ENCODE data around the gene ARHGAP45. TPM values are rescaled to one million over a fixed set of nuclear protein-coding genes. Genes with fewer than 3 reads are reported as not detected.

ARHGAP45 gene
- total and polyA plus RNA-seq, 9 of the 15 experiments (the other 6 are each of a cell fraction or from before 2014, with no cell fraction given), result 0.08 to 22.1 (median 4.2) TPM

GRCh38 chr19:1025960-1026782, 40.8 kb upstream of the ARHGAP45 start, which contains the start of gene CNN2 (continued):
- TF ChIP-seq PREB (CRISPR knock-in tag; IDR thresholded peaks at IDR 0.05) (no peak), PTBP1 (IDR thresholded peaks at IDR 0.05; ENCODE audit: low read depth, low read length) (no peak), TAF1 (IDR thresholded peaks at IDR 0.05; ENCODE audit: control insufficient read depth, extremely low read depth, insufficient read depth, low read length, severe bottlenecking) (peak; percentile 54), ZNF143 (CRISPR knock-in tag; IDR thresholded peaks at IDR 0.05) (no peak), CEBPG (CRISPR knock-in tag; IDR thresholded peaks at IDR 0.05) (no peak), CEBPG (tag; conservative IDR thresholded peaks at IDR 0.05 in 1 of 2, IDR thresholded peaks at IDR 0.05 in 1 of 2) (no peak), ZBTB7A (IDR thresholded peaks at IDR 0.05; ENCODE audit: borderline replicate concordance, control insufficient read depth, low read depth, low read length) (peak; percentile 97), HOXB6 (CRISPR knock-in tag; IDR thresholded peaks at IDR 0.05; ENCODE audit: borderline replicate concordance) (no peak), SRSF7 (optimal IDR thresholded peaks at IDR 0.05; ENCODE audit: low read depth, low read length) (no peak), ZNF165 (CRISPR knock-in tag; IDR thresholded peaks at IDR 0.05; ENCODE audit: borderline replicate concordance) (no peak), SNIP1 (IDR thresholded peaks at IDR 0.05; ENCODE audit: low read depth) (no peak), TCF3 (CRISPR knock-in tag; IDR thresholded peaks at IDR 0.05) (no peak), CREM (IDR thresholded peaks at IDR 0.05; ENCODE audit: low read depth) (peak; percentile 70), ARID2 (IDR thresholded peaks at IDR 0.05) (no peak), FOXP1 (CRISPR knock-in tag; IDR thresholded peaks at IDR 0.05) (peak; percentile 64; the same call in 1 of the 2 replicates), ZFP1 (CRISPR knock-in tag; IDR thresholded peaks at IDR 0.05) (no peak), GABPB1 (CRISPR knock-in tag; IDR thresholded peaks at IDR 0.05) (peak; percentile 57)
